ENCODE data around the gene EMSY. TPM values are rescaled to one million over a fixed set of nuclear protein-coding genes. Genes with fewer than 3 reads are reported as not detected.

EMSY gene
- total RNA-seq, 1 experiment from 2014 or later = 29.3 TPM

GRCh38 chr11:76453248-76453647 lies 8.4 kb downstream of the EMSY start:
- H2AK5ac ChIP-seq (ENCODE audit: insufficient read length, low read length) = no peak overlapping the region
- no peak overlapping the region for H3K4ac ChIP-seq (ENCODE audit: low read depth, low read length)
- no peaks in the 10 kb centered on the region for H3K23me2 ChIP-seq (ENCODE audit: insufficient read length, low read depth, low read length, poor library complexity, severe bottlenecking)
- H3K4me2 ChIP-seq (ENCODE audit: insufficient read depth, insufficient read length, low read length) = no peak overlapping the region
- no peaks in the 10 kb centered on the region for H3K27me3 Mint-ChIP-seq (ENCODE audit: low read depth)
- H3T11ph ChIP-seq (ENCODE audit: low read length) = no peak overlapping the region
- H3K4me3 Mint-ChIP-seq = no peak overlapping the region
- no peak overlapping the region for H3K14ac ChIP-seq (ENCODE audit: insufficient read depth, low read length)
- DNase-seq = no peak
- H4K20me1 ChIP-seq (ENCODE audit: control insufficient read depth, insufficient read depth, insufficient read length) = no peaks in the 10 kb centered on the region
- TF ChIP-seq CTCF (conservative IDR thresholded peaks at IDR 0.05) = no peak
- peaks cover 2 to 32% (median 26%) of the 10 kb centered on the region in 3 experiments; a peak in 6 of 7 replicates for H3K36me3 Mint-ChIP-seq (ENCODE audit: insufficient read depth in 1 of 3, low read depth in 3 of 3)
- peaks cover 79 to 88% of the 10 kb centered on the region in 2 experiments for H3K4me1 Mint-ChIP-seq
- H2BK120ac ChIP-seq (ENCODE audit: low read depth, low read length, poor library complexity, severe bottlenecking) = no peak overlapping the region
- H4K91ac ChIP-seq (ENCODE audit: insufficient read length, low read depth, low read length) = no peak overlapping the region
- H3K27ac Mint-ChIP-seq = peak overlapping the region; percentile 87 to 98 (median 89); a peak in 6 of 7 replicates
- H3K79me2 ChIP-seq (ENCODE audit: insufficient read depth, low read length) = no peaks in the 10 kb centered on the region
- H3K18ac ChIP-seq (ENCODE audit: insufficient read length, low read depth, low read length) = no peak overlapping the region
- H4K8ac ChIP-seq (replicated peaks; ENCODE audit: insufficient read length, low read depth, low read length) = no peak overlapping the region
- H3K27me3 ChIP-seq (ENCODE audit: insufficient read depth, low read length) = no peaks in the 10 kb centered on the region
- no peak overlapping the region for H2BK12ac ChIP-seq (ENCODE audit: insufficient read length, low read depth, low read length)
- H3K79me1 ChIP-seq (ENCODE audit: insufficient read depth, low read depth, low read length, poor library complexity, severe bottlenecking) = no peaks in the 10 kb centered on the region
- H4K5ac ChIP-seq (ENCODE audit: insufficient read length, low read depth, low read length) = no peak overlapping the region
- H3K56ac ChIP-seq (ENCODE audit: insufficient read length, low read depth, low read length) = no peak overlapping the region
- H2AFZ ChIP-seq (ENCODE audit: low read length) = no peak overlapping the region
- WGBS (ENCODE audit: extremely low coverage, insufficient read length, low lambda C conversion rate) = no CpG with 5 or more reads among the region's 6 CpGs
- no peak overlapping the region for H3K9ac ChIP-seq (ENCODE audit: extremely low read depth, insufficient read length, low read length)
- H3K23ac ChIP-seq (ENCODE audit: insufficient read length, low read depth, low read length) = no peak overlapping the region
- H3K9me3 ChIP-seq (ENCODE audit: control insufficient read depth, low read depth, low read length) = no peaks in the 10 kb centered on the region
- H2BK20ac ChIP-seq (ENCODE audit: low read depth, low read length, poor library complexity, severe bottlenecking) = no peak overlapping the region
- H3K9me3 Mint-ChIP-seq = no peaks in the 10 kb centered on the region
- no peak overlapping the region for H3K27ac ChIP-seq (ENCODE audit: insufficient read length, low read depth, low read length)
- H2BK15ac ChIP-seq (ENCODE audit: low read depth, low read length) = no peak overlapping the region
- H2BK5ac ChIP-seq (ENCODE audit: insufficient read length, low read length) = no peak overlapping the region
- no peaks in the 10 kb centered on the region; the same call in 1 of the 2 replicates for H3K4me1 ChIP-seq (ENCODE audit: insufficient read depth, low read length)

Measured in H9 (cell line).